ENCODE measurements around the gene RERE.
"Not testable (repeated sequence)": the region's sequence is repeated elsewhere in the genome, so short reads cannot be mapped to it uniquely, and the experiment has no call there.

- not testable (repeated sequence) for TF ChIP-seq CREM (CRISPR knock-in tag; IDR thresholded peaks at IDR 0.05); CTCF (IDR thresholded peaks at IDR 0.05); AFF4 (CRISPR knock-in tag; IDR thresholded peaks at IDR 0.05; ENCODE audit: borderline replicate concordance); NR1H2 (CRISPR knock-in tag; IDR thresholded peaks at IDR 0.05); ELF4 (CRISPR knock-in tag; IDR thresholded peaks at IDR 0.05; ENCODE audit: low read depth); MAX (CRISPR knock-in tag; IDR thresholded peaks at IDR 0.05); TP53 (CRISPR knock-in tag; IDR thresholded peaks at IDR 0.05)
Observed at GRCh38 chr1:8619917-8620502, 197.4 kb downstream of the RERE start.

All from WTC11 (cell line).